Measurements from ENCODE around the gene KDM4F. TPM values are rescaled to one million over a fixed set of nuclear protein-coding genes. Genes with fewer than 3 reads are reported as not detected.

Gene KDM4F
- total and polyA plus RNA-seq, 11 donors = not detected

DNA sequence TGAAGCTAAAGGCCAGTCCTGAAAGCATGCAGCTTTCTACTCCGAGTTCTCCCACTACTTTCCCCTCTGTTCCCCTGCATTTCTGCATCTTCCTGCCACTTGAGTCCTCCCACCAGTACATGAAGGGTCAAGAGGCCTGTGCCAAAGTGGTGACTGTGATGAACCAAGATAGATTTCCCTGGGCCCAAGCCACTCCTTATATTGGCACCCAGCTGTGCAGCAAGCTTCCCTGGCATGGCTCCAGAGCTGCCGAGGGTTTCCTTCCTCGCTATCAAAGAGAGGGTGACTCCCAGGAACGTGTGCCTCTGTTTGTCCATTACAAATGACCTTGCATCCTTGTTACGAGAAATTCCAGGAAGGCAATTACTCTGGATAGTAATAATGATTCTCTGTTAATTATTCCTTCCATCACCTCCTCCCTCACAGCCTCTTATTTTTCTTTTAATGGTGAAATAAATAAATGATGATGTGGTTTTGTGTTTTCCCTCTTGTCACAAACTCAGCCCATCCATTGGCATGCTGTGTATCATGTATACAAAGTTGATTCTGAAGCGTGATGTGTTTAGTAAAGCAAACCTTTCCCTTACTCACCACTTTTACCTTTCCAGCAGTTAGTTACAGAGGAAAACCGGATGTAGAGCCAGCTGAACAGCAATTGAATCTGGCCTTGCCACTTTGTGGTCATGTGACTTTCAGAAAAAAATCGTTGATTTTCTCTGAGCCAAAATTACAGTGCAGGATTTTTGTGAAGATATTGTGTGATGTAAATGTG, 25.8 kb downstream of the KDM4F start:
- Histone ChIP-seq H3K36me3 (peaks cover 0 to 8% (median 0%) of the 10 kb centered on the region in 9 donors), H3K4me1 (peaks cover 0 to 32% (median 12%) of the 10 kb centered on the region in 12 donors), H3K4me3 (no peak overlapping the region), H3K27ac (peak overlapping the region in 7 of 12 donors; percentile 2 to 56 (median 20)), H3K9me3 (no peaks in the 10 kb centered on the region), H3K27me3 (no peaks in the 10 kb centered on the region)
- TF ChIP-seq POLR2A (IDR thresholded peaks at IDR 0.05) = no peak
- TF ChIP-seq, protein P1, sequence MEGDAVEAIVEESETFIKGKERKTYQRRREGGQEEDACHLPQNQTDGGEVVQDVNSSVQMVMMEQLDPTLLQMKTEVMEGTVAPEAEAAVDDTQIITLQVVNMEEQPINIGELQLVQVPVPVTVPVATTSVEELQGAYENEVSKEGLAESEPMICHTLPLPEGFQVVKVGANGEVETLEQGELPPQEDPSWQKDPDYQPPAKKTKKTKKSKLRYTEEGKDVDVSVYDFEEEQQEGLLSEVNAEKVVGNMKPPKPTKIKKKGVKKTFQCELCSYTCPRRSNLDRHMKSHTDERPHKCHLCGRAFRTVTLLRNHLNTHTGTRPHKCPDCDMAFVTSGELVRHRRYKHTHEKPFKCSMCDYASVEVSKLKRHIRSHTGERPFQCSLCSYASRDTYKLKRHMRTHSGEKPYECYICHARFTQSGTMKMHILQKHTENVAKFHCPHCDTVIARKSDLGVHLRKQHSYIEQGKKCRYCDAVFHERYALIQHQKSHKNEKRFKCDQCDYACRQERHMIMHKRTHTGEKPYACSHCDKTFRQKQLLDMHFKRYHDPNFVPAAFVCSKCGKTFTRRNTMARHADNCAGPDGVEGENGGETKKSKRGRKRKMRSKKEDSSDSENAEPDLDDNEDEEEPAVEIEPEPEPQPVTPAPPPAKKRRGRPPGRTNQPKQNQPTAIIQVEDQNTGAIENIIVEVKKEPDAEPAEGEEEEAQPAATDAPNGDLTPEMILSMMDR (IDR thresholded peaks at IDR 0.05) = no peak
- WGBS, 4 donors = 24 to 33% (median 28%) methylated on average over 8 of the region's 8 CpGs
- ATAC-seq (peak; percentile 95 to 98 (median 96)), DNase-seq (peak; percentile 75 to 88 (median 82))
- intact Hi-C loops (cut with DNase I) = loop anchor here in 4 of 10 donors (2.0 to 10.0 kb wide), 4 partner anchors 14 to 692 kb away; partner anchors contain the start of gene ENDOD1 (in 1 of the 4)

DNA sequence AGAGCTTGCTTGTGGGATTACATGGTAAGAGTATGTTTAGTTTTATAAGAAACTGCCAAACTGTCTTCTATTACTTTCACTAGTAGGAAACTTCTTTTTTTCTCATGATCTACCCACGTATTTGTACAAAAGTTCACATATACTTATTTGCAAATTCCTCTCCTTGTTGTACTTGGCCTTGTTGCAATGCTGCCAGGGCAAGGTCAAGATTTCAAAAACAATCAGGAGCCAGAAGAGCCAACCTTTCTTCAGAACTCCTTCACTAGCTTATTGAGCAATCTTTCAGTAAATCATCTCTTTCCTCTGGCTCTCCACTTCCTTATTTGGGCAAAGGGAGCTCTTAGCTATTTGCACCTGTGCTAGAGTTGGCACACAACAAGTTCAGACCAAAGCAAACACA, 27.2 kb downstream of the KDM4F start:
- Histone ChIP-seq H3K4me3 (no peak overlapping the region), H3K36me3 (peaks cover 0 to 5% (median 0%) of the 10 kb centered on the region in 9 donors), H3K9me3 (no peaks in the 10 kb centered on the region), H3K27me3 (no peaks in the 10 kb centered on the region), H3K4me1 (peaks cover 0 to 40% (median 13%) of the 10 kb centered on the region in 12 donors), H3K27ac (peak overlapping the region in 1 of 12 donors; percentile 11)
- ATAC-seq (no peak), DNase-seq (no peak)
- intact Hi-C loops (cut with DNase I) = loop anchor here in 1 of 10 donors (10.0 kb wide), 1 partner anchor 688 kb away; no protein-coding TSS in a partner anchor
- no peak for TF ChIP-seq POLR2A (IDR thresholded peaks at IDR 0.05)
- TF ChIP-seq, protein P1 (IDR thresholded peaks at IDR 0.05) = no peak
- WGBS, 4 donors = 49 to 63% (median 55%) methylated on average over 1 of the region's 1 CpG

DNA sequence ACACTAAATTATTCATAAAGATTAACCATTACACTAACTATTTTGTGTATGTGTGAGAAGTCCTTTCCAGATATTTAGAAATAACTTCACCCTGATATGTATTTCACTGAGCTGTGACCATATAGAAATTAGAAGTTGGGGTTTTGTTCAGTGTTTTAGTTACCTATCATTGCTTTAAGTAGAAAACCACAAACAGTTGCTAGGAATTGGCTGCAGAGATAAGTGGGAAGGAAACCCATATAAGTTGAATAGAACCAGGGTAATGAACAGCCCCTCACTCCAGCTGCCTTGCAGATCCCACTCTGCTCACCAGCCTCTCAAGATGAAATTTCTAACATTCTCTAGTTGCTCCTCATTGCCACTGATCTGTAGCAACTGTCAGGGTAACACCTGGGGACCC, 27.8 kb downstream of the KDM4F start:
- TF ChIP-seq, protein P1 (IDR thresholded peaks at IDR 0.05) = no peak
- TF ChIP-seq POLR2A (IDR thresholded peaks at IDR 0.05) = no peak
- no peaks in the 10 kb centered on the region for H3K27me3 ChIP-seq
- no peaks in the 10 kb centered on the region for H3K36me3 ChIP-seq
- H3K9me3 ChIP-seq = no peaks in the 10 kb centered on the region
- no peak overlapping the region for H3K4me3 ChIP-seq
- H3K4me1 ChIP-seq = peaks cover 0 to 46% (median 15%) of the 10 kb centered on the region in 12 donors
- intact Hi-C loops (cut with DNase I) = loop anchor here in 1 of 10 donors (10.0 kb wide), 1 partner anchor 688 kb away; no protein-coding TSS in a partner anchor
- ATAC-seq (no peak), DNase-seq (no peak)
- no peak overlapping the region for H3K27ac ChIP-seq

DNA sequence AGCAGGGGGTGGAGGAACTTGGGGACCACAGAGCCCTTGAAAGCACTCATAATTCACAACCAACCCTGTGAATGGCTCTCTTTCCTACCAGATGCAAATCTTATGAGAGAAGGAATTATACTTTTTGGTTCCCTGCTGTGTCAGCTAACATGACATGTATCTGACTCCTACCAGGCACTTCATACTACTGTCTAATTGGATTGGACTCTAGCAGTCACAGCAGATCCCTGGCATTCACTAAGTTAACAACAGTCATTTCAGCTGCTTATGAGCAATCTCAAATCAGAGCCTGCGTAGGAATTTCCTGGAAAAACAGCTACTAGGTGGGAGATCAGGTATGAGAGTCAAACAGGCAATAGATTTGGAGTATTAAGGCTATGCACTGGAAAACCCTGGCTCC, 29.3 kb downstream of the KDM4F start:
- no peak overlapping the region for H3K4me3 ChIP-seq
- no peak for ATAC-seq
- H3K27ac ChIP-seq = no peak overlapping the region
- no peak for DNase-seq
- H3K36me3 ChIP-seq = no peaks in the 10 kb centered on the region
- no peak for TF ChIP-seq POLR2A (IDR thresholded peaks at IDR 0.05)
- TF ChIP-seq, protein P1 (IDR thresholded peaks at IDR 0.05) = no peak
- no peaks in the 10 kb centered on the region for H3K9me3 ChIP-seq
- 86 to 91% (median 88%) methylated on average over 1 of the region's 1 CpG for WGBS, 4 donors
- H3K27me3 ChIP-seq = no peaks in the 10 kb centered on the region
- intact Hi-C loops (cut with DNase I) = loop anchor here in 1 of 10 donors (10.0 kb wide), 1 partner anchor 686 kb away; no protein-coding TSS in a partner anchor
- H3K4me1 ChIP-seq = peaks cover 0 to 50% (median 15%) of the 10 kb centered on the region in 12 donors
